SK-N-MC (cell line): ENCODE results near the gene NOTCH4.
"Not testable (repeated sequence)": the region's sequence is repeated elsewhere in the genome, so short reads cannot be mapped to it uniquely, and the experiment has no call there.

Source experiments
- DNase-seq: peaks from one replicate; pipeline ENCODE4 v3.0.0-alpha.2; 2011; ENCODE audit warnings: low read depth, low spot score
- H3K27ac ChIP-seq: fragments of 200-600 bp; sonication (generic); 2 replicates; pipeline ENCODE4 v1.5.1; 2016; ENCODE audit warnings: mixed run types
- H3K36me3 ChIP-seq: fragments of 200-600 bp; sonication (generic); 2 replicates; pipeline ENCODE4 v1.6.1; 2017; ENCODE audit warnings: antibody characterized with exemption, low read length, mixed read lengths; ENCODE audit not compliant: insufficient read depth
- H3K4me3 ChIP-seq: fragments of 200-600 bp; sonication (generic); 2 replicates; pipeline ENCODE4 v1.5.1; 2016
- H3K9ac ChIP-seq: fragments of 200-600 bp; sonication (generic); 2 replicates; pipeline ENCODE4 v1.8.0; 2017; ENCODE audit warnings: mixed run types, mixed read lengths; ENCODE audit not compliant: insufficient read length
- H3K9me3 ChIP-seq: fragments of 200-600 bp; sonication (generic); 2 replicates; pipeline ENCODE4 v1.6.1; 2017; ENCODE audit warnings: low read depth, mild to moderate bottlenecking, antibody characterized with exemption, low read length, moderate library complexity, mixed read lengths
- EZH2 ChIP-seq: fragments of 200-600 bp; sonication (generic); IDR thresholded peaks from one replicate; pipeline ENCODE4 v1.6.1; 2017; ENCODE audit warnings: antibody characterized with exemption
- FOXP2 ChIP-seq: optimal IDR thresholded peaks from 2 replicates; pipeline ENCODE3; 2011; ENCODE audit warnings: mild to moderate bottlenecking, moderate library complexity; ENCODE audit not compliant: insufficient read depth; ENCODE audit errors: extremely low read length, control extremely low read depth
- POLR2AphosphoS5 ChIP-seq: IDR thresholded peaks from 2 replicates; pipeline ENCODE4 v1.6.1; 2012; ENCODE audit warnings: mild to moderate bottlenecking, low read depth, low read length, borderline replicate concordance

NOTCH4 gene

GRCh38 chr6:32222333-32223230, 1.3 kb downstream of the NOTCH4 start:
- DNase-seq: no peak
- no peak overlapping the region for H3K27ac ChIP-seq
- no peak overlapping the region for H3K9ac ChIP-seq
- H3K9me3 ChIP-seq: no peaks in the 10 kb centered on the region
- no peak for TF ChIP-seq FOXP2
- no peak for TF ChIP-seq EZH2
- no peak for TF ChIP-seq POLR2AphosphoS5
- H3K36me3 ChIP-seq: no peaks in the 10 kb centered on the region
- no peak overlapping the region for H3K4me3 ChIP-seq

- H3K9ac ChIP-seq: no peak overlapping the region
- H3K27ac ChIP-seq: no peak overlapping the region
- no peaks in the 10 kb centered on the region for H3K36me3 ChIP-seq
- no peak for DNase-seq
- no peaks in the 10 kb centered on the region for H3K9me3 ChIP-seq
- H3K4me3 ChIP-seq: no peak overlapping the region
- TF ChIP-seq FOXP2 (no peak), POLR2AphosphoS5 (no peak), EZH2 (no peak)
Observed at GRCh38 chr6:32220021-32220420, 3.8 kb downstream of the NOTCH4 start.

GRCh38 chr6:32218167-32218566, 5.7 kb downstream of the NOTCH4 start:
- Histone ChIP-seq H3K9ac (no peak overlapping the region), H3K27ac (no peak overlapping the region), H3K9me3 (no peaks in the 10 kb centered on the region), H3K36me3 (no peaks in the 10 kb centered on the region), H3K4me3 (no peak overlapping the region)
- no peak for TF ChIP-seq POLR2AphosphoS5
- no peak for TF ChIP-seq EZH2
- no peak for TF ChIP-seq FOXP2
- DNase-seq: no peak

- no peak for DNase-seq
- H3K36me3 ChIP-seq: no peaks in the 10 kb centered on the region
- no peaks in the 10 kb centered on the region for H3K9me3 ChIP-seq
- no peak overlapping the region for H3K27ac ChIP-seq
- TF ChIP-seq FOXP2 (no peak), EZH2 (no peak), POLR2AphosphoS5 (no peak)
- no peak overlapping the region for H3K4me3 ChIP-seq
- H3K9ac ChIP-seq: no peak overlapping the region
Observed at GRCh38 chr6:32216998-32217397, 6.9 kb downstream of the NOTCH4 start.

DNA sequence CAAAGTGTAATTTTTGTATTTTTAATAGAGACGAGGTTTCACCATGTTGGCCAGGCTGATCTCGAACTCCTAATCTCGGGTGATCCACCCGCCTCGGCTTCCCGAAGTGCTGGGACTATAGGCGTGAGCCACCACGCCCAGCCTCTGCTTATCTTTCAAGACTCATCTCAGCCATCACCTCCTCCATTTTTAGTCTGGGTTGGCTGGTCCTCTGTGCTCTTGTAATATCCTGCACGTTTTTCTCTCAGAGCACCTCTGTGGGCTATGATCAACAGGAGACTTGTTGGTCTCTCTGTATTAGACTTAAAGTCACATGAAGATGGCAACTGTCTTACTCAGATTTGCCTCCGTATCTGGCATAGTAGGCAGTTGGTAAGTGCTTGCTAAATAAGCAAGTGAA, 7.6 kb downstream of the NOTCH4 start:
- DNase-seq: no peak
- Histone ChIP-seq H3K36me3 (no peaks in the 10 kb centered on the region), H3K9me3 (no peaks in the 10 kb centered on the region), H3K27ac (no peak overlapping the region), H3K4me3 (no peak overlapping the region), H3K9ac (no peak overlapping the region)
- TF ChIP-seq EZH2 (no peak), POLR2AphosphoS5 (no peak), FOXP2 (no peak)

DNA sequence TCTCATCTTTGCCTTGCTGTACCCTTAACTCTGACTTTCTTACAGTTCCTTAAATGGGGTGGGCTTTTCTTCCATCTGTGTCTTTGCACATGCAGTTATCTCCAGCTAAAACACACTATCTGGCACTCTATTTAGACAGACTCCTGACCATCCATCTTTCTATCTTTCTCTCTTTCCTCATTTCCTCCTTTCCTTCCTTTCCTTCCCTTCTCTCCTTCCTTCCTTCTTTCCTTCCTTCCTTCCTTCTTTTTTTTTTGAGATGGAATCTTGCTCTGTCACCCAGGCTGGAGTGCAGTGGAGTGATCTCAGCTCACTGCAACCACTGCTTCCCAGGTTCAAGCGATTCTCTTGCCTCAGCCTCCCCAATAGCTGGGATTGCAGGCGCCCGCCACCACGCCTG, 8.2 kb downstream of the NOTCH4 start:
- H3K27ac ChIP-seq: no peak overlapping the region
- H3K9ac ChIP-seq: no peak overlapping the region
- no peak for DNase-seq
- no peaks in the 10 kb centered on the region for H3K9me3 ChIP-seq
- TF ChIP-seq POLR2AphosphoS5 (no peak), FOXP2 (no peak), EZH2 (no peak)
- H3K4me3 ChIP-seq: no peak overlapping the region
- no peaks in the 10 kb centered on the region for H3K36me3 ChIP-seq

DNA sequence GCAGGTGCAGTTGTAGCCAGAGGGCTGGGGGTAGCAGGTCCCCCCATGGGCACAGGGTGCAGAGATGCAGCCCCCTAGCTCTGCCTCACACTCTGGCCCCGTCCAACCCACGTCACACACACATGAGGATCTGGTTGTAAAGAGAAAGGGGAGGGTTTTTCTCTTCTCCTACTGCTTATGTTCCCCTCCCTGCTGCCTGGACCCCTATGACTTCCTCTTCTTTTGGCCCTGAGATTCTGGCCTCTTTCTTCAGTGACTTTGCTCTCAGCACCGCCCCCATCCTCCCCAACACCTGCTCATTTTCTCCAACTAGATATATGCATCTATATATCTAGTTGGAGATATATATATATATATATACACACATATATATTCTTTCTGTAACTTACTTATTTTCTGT, 9.7 kb downstream of the NOTCH4 start:
- Histone ChIP-seq H3K9me3 (no peaks in the 10 kb centered on the region), H3K27ac (no peak overlapping the region), H3K36me3 (no peaks in the 10 kb centered on the region), H3K4me3 (no peak overlapping the region), H3K9ac (no peak overlapping the region)
- DNase-seq: no peak
- no peak for TF ChIP-seq FOXP2
- no peak for TF ChIP-seq EZH2
- no peak for TF ChIP-seq POLR2AphosphoS5

DNA sequence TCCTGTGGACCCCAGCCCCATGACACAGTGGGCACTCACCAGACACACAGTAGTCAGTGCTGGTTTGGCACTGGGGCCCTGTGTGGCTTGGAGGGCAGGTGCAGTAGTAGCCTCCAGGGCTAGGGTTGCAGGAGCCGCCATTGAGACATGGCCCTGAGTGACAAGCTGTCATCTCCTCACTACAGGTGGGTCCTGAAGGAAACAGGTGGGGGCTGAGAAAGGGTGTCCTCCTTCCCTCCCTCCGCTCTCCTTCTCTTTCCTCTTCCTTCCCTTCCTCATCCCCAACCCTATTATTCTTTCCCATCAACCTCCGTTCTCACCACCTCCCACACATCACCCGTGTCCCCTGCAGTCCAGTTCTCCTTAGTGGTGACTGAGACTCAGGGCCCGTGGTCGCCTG, 10.2 kb downstream of the NOTCH4 start:
- Histone ChIP-seq H3K4me3 (no peak overlapping the region), H3K9me3 (no peaks in the 10 kb centered on the region), H3K36me3 (no peaks in the 10 kb centered on the region), H3K9ac (no peak overlapping the region), H3K27ac (no peak overlapping the region)
- TF ChIP-seq FOXP2 (no peak), EZH2 (no peak), POLR2AphosphoS5 (no peak)
- no peak for DNase-seq

DNA sequence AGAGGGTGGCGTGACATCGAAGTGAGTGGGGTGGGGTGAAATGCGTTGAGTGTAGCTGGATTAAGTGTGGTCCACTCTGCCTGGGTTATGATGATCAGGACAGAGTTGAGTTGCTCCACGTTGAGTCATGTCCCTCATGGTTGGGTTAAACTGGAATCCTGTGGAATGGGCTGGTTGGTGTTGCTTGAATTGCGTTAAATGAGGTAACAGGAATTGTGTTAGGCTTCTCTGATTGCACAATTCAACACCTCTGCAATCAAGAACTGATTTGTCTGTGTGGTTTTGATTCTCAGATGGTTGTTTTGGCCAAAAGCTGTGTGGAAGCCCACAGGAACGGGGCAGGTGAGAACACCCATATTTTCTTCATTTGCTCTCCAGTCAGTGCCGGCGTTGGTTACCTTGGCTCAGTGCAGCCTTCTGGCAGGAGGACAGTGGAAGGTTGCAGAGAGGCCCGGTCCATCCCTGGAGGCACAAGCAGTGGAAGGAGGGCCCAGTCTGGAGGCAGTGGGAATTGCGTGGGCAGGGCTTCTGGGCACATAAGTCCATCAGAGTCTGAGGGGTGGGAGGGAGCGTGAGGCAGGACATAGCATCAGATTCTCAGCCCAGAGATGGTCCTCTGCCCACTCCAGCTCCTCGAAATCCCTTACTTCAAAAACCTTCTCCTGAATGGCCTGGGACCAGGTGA, 11.6 kb downstream of the NOTCH4 start:
- H3K9me3 ChIP-seq: no peaks in the 10 kb centered on the region
- DNase-seq: no peak
- H3K27ac ChIP-seq: 0 out of 2 replicates have a peak overlapping the region, but pooled peaks have one; percentile 19
- no peak overlapping the region for H3K4me3 ChIP-seq
- H3K36me3 ChIP-seq: no peaks in the 10 kb centered on the region
- no peak overlapping the region for H3K9ac ChIP-seq
- TF ChIP-seq FOXP2 (no peak), EZH2 (no peak), POLR2AphosphoS5 (no peak)

DNA sequence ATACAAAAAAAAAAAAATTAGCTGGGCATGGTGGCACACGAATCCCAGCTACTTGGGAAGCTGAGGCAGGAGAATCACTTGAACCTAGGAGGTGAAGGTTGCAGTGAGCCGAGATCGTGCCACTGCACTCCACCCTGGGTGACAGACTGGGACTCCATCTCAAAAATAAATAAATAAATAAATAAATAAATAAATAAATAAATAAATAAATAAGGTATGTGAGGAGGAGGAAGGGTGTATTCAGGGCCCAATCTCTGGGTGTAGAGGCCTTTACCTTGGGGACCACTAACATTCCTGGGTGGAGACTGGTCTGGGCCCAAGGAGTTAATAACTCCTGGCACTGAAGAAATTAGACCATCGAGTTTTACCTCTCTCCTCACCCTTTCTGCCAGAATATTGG, 12.4 kb downstream of the NOTCH4 start:
- not testable (repeated sequence) for H3K4me3 ChIP-seq, H3K27ac ChIP-seq, H3K9me3 ChIP-seq, DNase-seq, H3K36me3 ChIP-seq, H3K9ac ChIP-seq
